ENCODE results near the gene NLGN1.

Gene NLGN1

GRCh38 chr3:173793963-173794362 is 396.4 kb downstream of the NLGN1 start:
- TF ChIP-seq ZNF274 (IDR thresholded peaks at IDR 0.05; ENCODE audit: low read depth, low read length), result no peak
- no peak overlapping the region for H3K4me3 ChIP-seq (ENCODE audit: low read length)

GRCh38 chr3:173796405-173796804 is 398.9 kb downstream of the NLGN1 start:
- H3K4me3 ChIP-seq (ENCODE audit: low read length), result no peak overlapping the region
- no peak for TF ChIP-seq ZNF274 (IDR thresholded peaks at IDR 0.05; ENCODE audit: low read depth, low read length)

- TF ChIP-seq ZNF274 (IDR thresholded peaks at IDR 0.05; ENCODE audit: low read depth, low read length), result no peak
- H3K4me3 ChIP-seq (ENCODE audit: low read length), result no peak overlapping the region
These were observed 399.3 kb downstream of the NLGN1 start for GRCh38 chr3:173796890-173797289.

- no peak for TF ChIP-seq ZNF274 (IDR thresholded peaks at IDR 0.05; ENCODE audit: low read depth, low read length)
These were observed 401.7 kb downstream of the NLGN1 start for GRCh38 chr3:173799060-173799816.

GRCh38 chr3:173800154-173800553 is 402.6 kb downstream of the NLGN1 start:
- no peak overlapping the region for H3K4me3 ChIP-seq (ENCODE audit: low read length)
- no peak for TF ChIP-seq ZNF274 (IDR thresholded peaks at IDR 0.05; ENCODE audit: low read depth, low read length)

More at GRCh38 chr3:173799060-173799816, 401.7 kb downstream of the NLGN1 start:
- H3K4me3 ChIP-seq (ENCODE audit: low read length), result no peak overlapping the region

- TF ChIP-seq ZNF274 (IDR thresholded peaks at IDR 0.05; ENCODE audit: low read depth, low read length), result no peak
- H3K4me3 ChIP-seq (ENCODE audit: low read length), result no peak overlapping the region
These were observed 417.3 kb downstream of the NLGN1 start for GRCh38 chr3:173814809-173815208.

- H3K4me3 ChIP-seq (ENCODE audit: low read length), result no peak overlapping the region
- TF ChIP-seq ZNF274 (IDR thresholded peaks at IDR 0.05; ENCODE audit: low read depth, low read length), result no peak
These were observed 421.8 kb downstream of the NLGN1 start for GRCh38 chr3:173819368-173819767.

GRCh38 chr3:173823911-173824460 is 426.4 kb downstream of the NLGN1 start:
- H3K4me3 ChIP-seq (ENCODE audit: low read length), result no peak overlapping the region
- TF ChIP-seq ZNF274 (IDR thresholded peaks at IDR 0.05; ENCODE audit: low read depth, low read length), result no peak

- H3K4me3 ChIP-seq (ENCODE audit: low read length), result no peak overlapping the region
- TF ChIP-seq ZNF274 (IDR thresholded peaks at IDR 0.05; ENCODE audit: low read depth, low read length), result no peak
These were observed 428.2 kb downstream of the NLGN1 start for GRCh38 chr3:173825730-173826129.

- no peak overlapping the region for H3K4me3 ChIP-seq (ENCODE audit: low read length)
- no peak for TF ChIP-seq ZNF274 (IDR thresholded peaks at IDR 0.05; ENCODE audit: low read depth, low read length)
These were observed 428.9 kb downstream of the NLGN1 start for GRCh38 chr3:173826416-173826815.

- no peak overlapping the region for H3K4me3 ChIP-seq (ENCODE audit: low read length)
- TF ChIP-seq ZNF274 (IDR thresholded peaks at IDR 0.05; ENCODE audit: low read depth, low read length), result no peak
These were observed 429.5 kb downstream of the NLGN1 start for GRCh38 chr3:173826901-173827609.

GRCh38 chr3:173838644-173839043 is 441.1 kb downstream of the NLGN1 start:
- H3K4me3 ChIP-seq (ENCODE audit: low read length), result no peak overlapping the region
- TF ChIP-seq ZNF274 (IDR thresholded peaks at IDR 0.05; ENCODE audit: low read depth, low read length), result no peak

GRCh38 chr3:173839859-173840258 is 442.3 kb downstream of the NLGN1 start:
- no peak overlapping the region for H3K4me3 ChIP-seq (ENCODE audit: low read length)
- TF ChIP-seq ZNF274 (IDR thresholded peaks at IDR 0.05; ENCODE audit: low read depth, low read length), result no peak

- TF ChIP-seq ZNF274 (IDR thresholded peaks at IDR 0.05; ENCODE audit: low read depth, low read length), result no peak
- H3K4me3 ChIP-seq (ENCODE audit: low read length), result no peak overlapping the region
These were observed 443.8 kb downstream of the NLGN1 start for GRCh38 chr3:173841334-173841733.

GRCh38 chr3:173843060-173843459 is 445.5 kb downstream of the NLGN1 start:
- no peak overlapping the region for H3K4me3 ChIP-seq (ENCODE audit: low read length)
- no peak for TF ChIP-seq ZNF274 (IDR thresholded peaks at IDR 0.05; ENCODE audit: low read depth, low read length)

Data from GM08714 (cell line).